Progenitor cell of endocrine pancreas (in vitro differentiated cells): Measurements from ENCODE around the gene FAM83D. TPM values are rescaled to one million over a fixed set of nuclear protein-coding genes. Genes with fewer than 3 reads are reported as not detected.

Experiments
- DNase-seq: peaks from one replicate; pipeline ENCODE4 v3.0.0; 2021; ENCODE audit warnings: low spot score; ENCODE audit not compliant: unreplicated experiment
- H3K27ac Mint-ChIP-seq: 2 replicates; pipeline ENCODE4 v1.8.0; 2021; ENCODE audit warnings: mild to moderate bottlenecking, moderate library complexity, mixed read lengths
- H3K27me3 Mint-ChIP-seq: 2 replicates; pipeline ENCODE4 v1.8.0; 2021; ENCODE audit warnings: mixed read lengths
- H3K36me3 Mint-ChIP-seq: 2 replicates; pipeline ENCODE4 v1.8.0; 2022; ENCODE audit warnings: mixed read lengths; ENCODE audit not compliant: insufficient read depth
- H3K4me1 Mint-ChIP-seq: 2 replicates; pipeline ENCODE4 v1.8.0; 2021; ENCODE audit warnings: low read depth, mixed read lengths
- H3K4me3 Mint-ChIP-seq: 2 replicates; pipeline ENCODE4 v1.8.0; 2021; ENCODE audit warnings: low read depth, mild to moderate bottlenecking, moderate library complexity, mixed read lengths
- H3K9me3 Mint-ChIP-seq: 2 replicates; pipeline ENCODE4 v1.8.0; 2021; ENCODE audit warnings: low read depth, mixed read lengths
- total RNA-seq: library from RNA; stranded (reverse); gene quantifications from 2 replicates; pipeline ENCODE4 v1.2.1, GENCODE V29; 2021
- TF ChIP-seq, protein P1 (sequence below): fragments of 200-600 bp; sonication (generic); IDR thresholded peaks from one replicate; pipeline ENCODE4 v1.5.0; 2021; ENCODE audit warnings: antibody characterized with exemption, mild to moderate bottlenecking; ENCODE audit not compliant: unreplicated experiment

The FAM83D gene
- total RNA-seq, 1 donor from 2014 or later = 12.6 TPM

DNA sequence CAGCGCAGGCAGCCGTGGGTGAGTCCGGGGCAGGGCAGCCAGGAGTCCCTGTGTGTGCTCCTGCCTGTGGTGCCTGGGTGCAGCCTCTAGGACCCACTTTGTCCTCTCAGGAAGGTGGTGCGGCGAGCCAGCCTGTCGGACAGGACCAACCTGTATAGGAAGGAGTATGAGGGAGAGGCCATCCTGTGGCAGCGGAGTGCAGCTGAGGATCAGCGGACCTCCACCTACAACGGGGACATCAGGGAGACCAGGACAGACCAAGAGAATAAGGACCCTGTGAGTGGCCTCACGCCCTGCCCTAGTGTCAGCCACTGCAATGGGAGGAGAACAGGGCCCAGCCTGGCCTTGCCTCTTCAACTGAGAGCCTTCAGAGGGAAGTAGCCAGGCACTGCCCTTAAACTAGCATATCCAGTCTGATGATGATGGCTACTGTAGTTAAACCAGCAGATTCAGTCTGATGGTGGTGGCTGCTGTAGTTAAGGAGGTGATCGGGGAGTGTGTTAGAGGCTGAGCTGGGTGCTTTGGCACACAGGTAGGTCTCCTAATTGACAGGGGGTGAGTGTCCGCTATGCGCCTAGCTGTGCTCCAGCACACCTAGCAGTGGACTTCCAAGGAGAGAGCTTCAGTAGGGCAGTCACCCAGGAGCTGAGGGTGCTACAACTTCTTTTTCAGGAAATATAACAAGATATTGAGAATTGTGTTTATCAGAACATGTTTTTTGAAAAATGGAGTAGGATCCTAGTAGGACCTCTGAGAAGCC, 18.1 kb upstream of the FAM83D start:
- DNase-seq = no peak
- no peaks in the 10 kb centered on the region for H3K36me3 Mint-ChIP-seq

DNA sequence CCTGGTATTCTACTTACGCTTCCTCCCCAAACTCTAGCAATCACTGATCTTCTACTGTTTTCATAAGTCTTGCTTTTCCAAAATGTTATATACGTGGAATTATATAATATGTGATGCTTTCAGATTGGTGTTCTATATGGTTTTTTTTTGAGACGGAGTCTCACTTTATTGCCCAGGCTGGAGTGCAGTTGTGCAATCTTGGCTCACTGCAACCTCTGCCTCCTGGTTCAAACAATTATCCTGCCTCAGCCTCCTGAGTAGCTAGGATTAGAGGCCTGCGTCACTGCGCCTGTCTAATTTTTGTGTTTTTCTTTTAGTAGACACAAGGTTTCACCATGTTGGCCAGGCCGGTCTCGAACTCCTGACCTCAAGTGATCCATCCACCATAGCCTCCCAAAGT, 10.9 kb upstream of the FAM83D start:
- Mint-ChIP-seq H3K27me3 (peaks cover 3% of the 10 kb centered on the region), H3K36me3 (no peaks in the 10 kb centered on the region), H3K4me1 (peaks cover 4% of the 10 kb centered on the region), H3K27ac (no peak overlapping the region), H3K4me3 (no peak overlapping the region), H3K9me3 (no peaks in the 10 kb centered on the region)
- DNase-seq = no peak
- TF ChIP-seq, protein P1, sequence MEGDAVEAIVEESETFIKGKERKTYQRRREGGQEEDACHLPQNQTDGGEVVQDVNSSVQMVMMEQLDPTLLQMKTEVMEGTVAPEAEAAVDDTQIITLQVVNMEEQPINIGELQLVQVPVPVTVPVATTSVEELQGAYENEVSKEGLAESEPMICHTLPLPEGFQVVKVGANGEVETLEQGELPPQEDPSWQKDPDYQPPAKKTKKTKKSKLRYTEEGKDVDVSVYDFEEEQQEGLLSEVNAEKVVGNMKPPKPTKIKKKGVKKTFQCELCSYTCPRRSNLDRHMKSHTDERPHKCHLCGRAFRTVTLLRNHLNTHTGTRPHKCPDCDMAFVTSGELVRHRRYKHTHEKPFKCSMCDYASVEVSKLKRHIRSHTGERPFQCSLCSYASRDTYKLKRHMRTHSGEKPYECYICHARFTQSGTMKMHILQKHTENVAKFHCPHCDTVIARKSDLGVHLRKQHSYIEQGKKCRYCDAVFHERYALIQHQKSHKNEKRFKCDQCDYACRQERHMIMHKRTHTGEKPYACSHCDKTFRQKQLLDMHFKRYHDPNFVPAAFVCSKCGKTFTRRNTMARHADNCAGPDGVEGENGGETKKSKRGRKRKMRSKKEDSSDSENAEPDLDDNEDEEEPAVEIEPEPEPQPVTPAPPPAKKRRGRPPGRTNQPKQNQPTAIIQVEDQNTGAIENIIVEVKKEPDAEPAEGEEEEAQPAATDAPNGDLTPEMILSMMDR = no peak

More for the DNA sequence above, 18.1 kb upstream of the FAM83D start:
- Mint-ChIP-seq H3K27me3 (peaks cover 4% of the 10 kb centered on the region), H3K4me3 (no peak overlapping the region), H3K27ac (no peak overlapping the region), H3K4me1 (no peaks in the 10 kb centered on the region), H3K9me3 (no peaks in the 10 kb centered on the region)
- TF ChIP-seq, protein P1 = no peak

DNA sequence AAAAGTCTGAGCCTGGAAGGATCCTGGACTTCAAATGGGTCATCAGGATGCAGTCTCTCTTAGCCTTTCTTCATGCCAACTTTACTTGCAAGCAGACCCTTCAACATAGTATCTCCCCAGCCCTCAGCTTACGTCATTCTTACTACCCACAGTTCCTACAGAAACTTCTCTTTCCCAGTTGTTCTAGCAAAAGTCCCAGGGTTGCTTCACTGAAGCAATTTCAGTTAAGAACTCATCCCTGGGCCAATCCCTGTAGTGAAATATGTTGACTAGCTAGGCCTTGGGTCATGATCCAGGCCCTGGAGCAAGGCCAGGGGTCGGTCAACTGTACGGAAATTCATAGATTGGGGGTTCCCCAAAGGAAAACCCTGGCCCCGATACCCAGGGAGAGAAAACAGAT, 8.6 kb upstream of the FAM83D start:
- no peaks in the 10 kb centered on the region for H3K9me3 Mint-ChIP-seq
- no peak for DNase-seq
- no peaks in the 10 kb centered on the region for H3K36me3 Mint-ChIP-seq
- no peak overlapping the region for H3K4me3 Mint-ChIP-seq
- no peak overlapping the region for H3K27ac Mint-ChIP-seq
- H3K4me1 Mint-ChIP-seq = peaks cover 6% of the 10 kb centered on the region
- TF ChIP-seq, protein P1 = no peak
- H3K27me3 Mint-ChIP-seq = peaks cover 6% of the 10 kb centered on the region

DNA sequence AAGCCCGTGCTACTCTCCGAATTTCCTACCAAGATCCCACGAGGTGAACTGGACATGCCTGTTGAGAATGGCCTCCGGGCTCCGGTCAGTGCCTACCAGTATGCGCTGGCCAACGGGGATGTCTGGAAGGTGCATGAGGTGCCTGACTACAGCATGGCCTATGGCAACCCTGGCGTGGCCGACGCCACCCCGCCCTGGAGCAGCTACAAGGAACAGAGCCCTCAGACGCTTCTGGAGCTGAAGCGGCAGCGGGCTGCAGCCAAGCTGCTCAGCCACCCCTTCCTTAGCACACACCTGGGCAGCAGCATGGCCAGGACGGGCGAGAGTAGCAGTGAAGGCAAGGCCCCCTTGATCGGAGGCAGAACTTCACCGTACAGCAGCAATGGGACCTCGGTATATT, 8.0 kb upstream of the FAM83D start:
- TF ChIP-seq, protein P1 = no peak
- Mint-ChIP-seq H3K36me3 (no peaks in the 10 kb centered on the region), H3K4me1 (peaks cover 6% of the 10 kb centered on the region), H3K9me3 (no peaks in the 10 kb centered on the region), H3K27ac (no peak overlapping the region), H3K4me3 (no peak overlapping the region), H3K27me3 (peaks cover 6% of the 10 kb centered on the region)
- no peak for DNase-seq

DNA sequence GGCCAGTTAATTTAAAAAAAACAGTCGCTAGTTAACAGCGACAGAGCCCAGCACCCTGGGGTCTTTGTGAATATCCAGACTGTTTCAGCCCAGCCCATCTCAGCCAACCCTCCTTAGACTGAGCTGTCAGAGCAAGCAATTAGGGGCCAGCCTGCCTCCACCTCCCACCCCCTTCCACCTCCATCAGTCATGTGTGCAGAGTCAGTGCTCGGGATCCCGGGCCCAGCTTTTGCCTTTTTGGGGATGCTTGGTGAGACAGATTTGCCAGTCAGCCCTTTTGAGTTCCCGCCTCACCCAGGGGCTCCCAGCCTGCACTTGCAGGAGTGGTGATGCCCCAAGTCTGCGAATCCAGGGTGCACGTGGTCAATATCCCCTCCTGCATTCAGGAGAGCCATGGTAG, 6.5 kb upstream of the FAM83D start:
- DNase-seq = no peak
- TF ChIP-seq, protein P1 = no peak
- no peak overlapping the region for H3K4me3 Mint-ChIP-seq
- no peaks in the 10 kb centered on the region for H3K36me3 Mint-ChIP-seq
- H3K9me3 Mint-ChIP-seq = no peaks in the 10 kb centered on the region
- peaks cover 2% of the 10 kb centered on the region for H3K4me1 Mint-ChIP-seq
- H3K27me3 Mint-ChIP-seq = peaks cover 6% of the 10 kb centered on the region
- H3K27ac Mint-ChIP-seq = no peak overlapping the region
